RWPE2 (cell line): ENCODE results near the gene TSPAN18.

ENCODE experiments used
- ATAC-seq: fragments of 200-7000 bp; cut with Tn5 transposase; 3 replicates; pipeline ENCODE4 v1.9.1; 2021; ENCODE audit warnings: low read depth
- DNase-seq: peaks from one replicate; pipeline ENCODE4 v3.0.0-alpha.2; 2020; ENCODE audit warnings: low spot score
- H3K27ac ChIP-seq: fragments of 450-650 bp; 2 replicates; pipeline ENCODE4 v1.5.1; 2017; ENCODE audit warnings: mild to moderate bottlenecking; ENCODE audit not compliant: poor library complexity, severe bottlenecking
- H3K27me3 ChIP-seq: fragments of 250-450 bp; sonication (Bioruptor Pico); 2 replicates; pipeline ENCODE4 v1.5.1; 2021; ENCODE audit warnings: mild to moderate bottlenecking, moderate library complexity; ENCODE audit not compliant: insufficient read depth, poor library complexity, severe bottlenecking
- H3K36me3 ChIP-seq: fragments of 250-450 bp; sonication (Bioruptor Pico); 2 replicates; pipeline ENCODE4 v1.5.1; 2020; ENCODE audit warnings: low read depth, mild to moderate bottlenecking, moderate library complexity
- H3K4me1 ChIP-seq: fragments of 250-450 bp; sonication (Bioruptor Pico); 2 replicates; pipeline ENCODE4 v1.5.1; 2021; ENCODE audit warnings: mild to moderate bottlenecking, moderate library complexity; ENCODE audit not compliant: insufficient read depth, poor library complexity, severe bottlenecking
- H3K4me3 ChIP-seq: fragments of 250-450 bp; sonication (Bioruptor Pico); 2 replicates; pipeline ENCODE4 v1.5.1; 2021; ENCODE audit warnings: mild to moderate bottlenecking, moderate library complexity; ENCODE audit not compliant: severe bottlenecking
- H3K9me3 ChIP-seq: fragments of 250-450 bp; sonication (Bioruptor Pico); 2 replicates; pipeline ENCODE4 v1.5.1; 2021; ENCODE audit warnings: mild to moderate bottlenecking, moderate library complexity; ENCODE audit not compliant: severe bottlenecking
- TF ChIP-seq, protein P1 (sequence below): fragments of 450-650 bp; IDR thresholded peaks from one replicate; pipeline ENCODE4 v1.5.1; 2017; ENCODE audit warnings: mild to moderate bottlenecking, moderate library complexity; ENCODE audit not compliant: poor library complexity, severe bottlenecking

TSPAN18 gene

DNA sequence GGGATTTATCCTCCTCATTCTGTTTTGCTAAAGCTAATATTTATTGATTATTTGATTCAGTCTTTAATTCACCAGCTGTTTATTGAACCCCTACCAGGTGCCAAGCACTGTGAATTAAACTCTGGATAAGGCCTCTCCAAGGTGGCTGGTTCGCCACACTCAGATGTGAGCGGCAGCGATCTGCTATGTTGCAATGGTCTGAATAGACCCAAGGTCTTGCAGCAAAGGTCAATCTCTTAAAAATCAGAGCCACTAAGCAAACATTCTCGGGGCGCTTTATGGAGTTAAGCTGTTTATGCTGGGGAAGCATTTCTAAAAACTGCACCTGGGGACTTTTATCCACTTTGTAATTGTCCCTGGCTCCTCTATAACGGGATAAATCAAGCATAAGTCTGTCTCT is 10.5 kb upstream of the TSPAN18 start:
- TF ChIP-seq, protein P1, sequence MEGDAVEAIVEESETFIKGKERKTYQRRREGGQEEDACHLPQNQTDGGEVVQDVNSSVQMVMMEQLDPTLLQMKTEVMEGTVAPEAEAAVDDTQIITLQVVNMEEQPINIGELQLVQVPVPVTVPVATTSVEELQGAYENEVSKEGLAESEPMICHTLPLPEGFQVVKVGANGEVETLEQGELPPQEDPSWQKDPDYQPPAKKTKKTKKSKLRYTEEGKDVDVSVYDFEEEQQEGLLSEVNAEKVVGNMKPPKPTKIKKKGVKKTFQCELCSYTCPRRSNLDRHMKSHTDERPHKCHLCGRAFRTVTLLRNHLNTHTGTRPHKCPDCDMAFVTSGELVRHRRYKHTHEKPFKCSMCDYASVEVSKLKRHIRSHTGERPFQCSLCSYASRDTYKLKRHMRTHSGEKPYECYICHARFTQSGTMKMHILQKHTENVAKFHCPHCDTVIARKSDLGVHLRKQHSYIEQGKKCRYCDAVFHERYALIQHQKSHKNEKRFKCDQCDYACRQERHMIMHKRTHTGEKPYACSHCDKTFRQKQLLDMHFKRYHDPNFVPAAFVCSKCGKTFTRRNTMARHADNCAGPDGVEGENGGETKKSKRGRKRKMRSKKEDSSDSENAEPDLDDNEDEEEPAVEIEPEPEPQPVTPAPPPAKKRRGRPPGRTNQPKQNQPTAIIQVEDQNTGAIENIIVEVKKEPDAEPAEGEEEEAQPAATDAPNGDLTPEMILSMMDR = no peak
- no peaks in the 10 kb centered on the region for H3K36me3 ChIP-seq

DNA sequence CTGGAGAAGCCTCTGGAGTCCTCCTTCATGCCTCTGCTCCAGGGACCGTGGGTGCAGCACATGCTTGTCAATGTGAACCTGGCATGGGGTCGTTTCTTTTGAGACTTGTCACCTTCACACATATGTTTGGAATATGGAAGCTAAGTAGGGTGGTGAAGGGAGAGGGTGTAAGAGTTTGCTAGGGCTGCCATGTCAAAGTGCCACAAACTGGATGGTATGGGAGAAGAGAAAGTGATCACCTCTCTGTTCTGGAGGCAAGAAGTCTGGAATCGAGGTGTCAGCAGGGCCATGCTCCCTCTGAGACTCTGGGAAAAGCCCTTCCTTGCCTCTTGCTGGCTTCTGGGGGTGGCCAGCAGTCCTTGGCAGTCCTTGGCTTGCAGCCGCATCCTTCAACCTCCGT is 8.7 kb upstream of the TSPAN18 start:
- Histone ChIP-seq H3K27me3 (no peaks in the 10 kb centered on the region), H3K36me3 (no peaks in the 10 kb centered on the region), H3K4me1 (no peaks in the 10 kb centered on the region), H3K27ac (no peak overlapping the region), H3K4me3 (no peak overlapping the region), H3K9me3 (no peaks in the 10 kb centered on the region)
- DNase-seq (no peak), ATAC-seq (no peak)
- TF ChIP-seq, protein P1 = no peak

More for the DNA sequence above, 10.5 kb upstream of the TSPAN18 start:
- no peak overlapping the region for H3K4me3 ChIP-seq
- no peaks in the 10 kb centered on the region for H3K27me3 ChIP-seq
- H3K4me1 ChIP-seq = no peaks in the 10 kb centered on the region
- no peak for DNase-seq
- ATAC-seq = no peak
- no peak overlapping the region for H3K27ac ChIP-seq
- H3K9me3 ChIP-seq = no peaks in the 10 kb centered on the region

DNA sequence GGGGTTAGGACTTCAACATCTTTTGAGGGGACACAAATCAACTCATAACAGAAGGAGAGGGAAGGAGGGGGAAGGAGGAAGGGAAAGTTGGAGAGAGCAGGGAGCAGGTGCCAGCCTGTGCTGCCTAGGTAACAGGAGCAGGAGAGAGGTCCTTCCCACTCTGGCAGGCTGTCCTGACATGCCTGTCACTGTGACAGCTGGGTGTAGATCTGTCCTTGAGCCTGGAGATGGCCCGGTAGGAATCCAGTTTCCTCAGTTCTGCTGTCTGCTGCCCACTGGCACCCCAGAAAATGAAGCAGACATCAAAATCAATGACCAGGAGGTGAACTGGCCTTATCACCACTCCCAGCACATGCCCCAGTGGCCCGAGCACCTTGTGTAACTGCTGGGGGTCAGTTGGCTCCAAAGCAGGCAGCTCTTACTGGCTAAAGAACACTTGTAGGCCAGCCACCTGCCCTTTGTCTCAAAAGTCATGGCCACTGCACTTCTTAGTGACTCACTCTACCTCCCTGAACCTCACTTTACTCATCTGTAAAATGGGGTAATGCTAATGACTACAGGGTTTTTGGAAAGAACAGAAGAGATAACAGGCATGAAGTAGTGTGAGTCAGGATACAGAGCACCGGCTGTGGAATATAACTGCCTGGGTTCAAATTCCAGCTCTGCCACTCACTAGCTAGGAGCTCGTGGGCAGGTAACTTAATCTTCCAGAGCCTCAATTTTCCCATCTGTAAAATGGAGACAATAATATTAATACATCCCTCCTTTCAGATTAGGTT is 8.0 kb upstream of the TSPAN18 start:
- TF ChIP-seq, protein P1 = no peak
- H3K9me3 ChIP-seq = no peaks in the 10 kb centered on the region
- H3K27me3 ChIP-seq = no peaks in the 10 kb centered on the region
- DNase-seq = no peak
- H3K4me3 ChIP-seq = no peak overlapping the region
- no peak overlapping the region for H3K27ac ChIP-seq
- H3K4me1 ChIP-seq = no peaks in the 10 kb centered on the region
- ATAC-seq = no peak
- H3K36me3 ChIP-seq = no peaks in the 10 kb centered on the region

DNA sequence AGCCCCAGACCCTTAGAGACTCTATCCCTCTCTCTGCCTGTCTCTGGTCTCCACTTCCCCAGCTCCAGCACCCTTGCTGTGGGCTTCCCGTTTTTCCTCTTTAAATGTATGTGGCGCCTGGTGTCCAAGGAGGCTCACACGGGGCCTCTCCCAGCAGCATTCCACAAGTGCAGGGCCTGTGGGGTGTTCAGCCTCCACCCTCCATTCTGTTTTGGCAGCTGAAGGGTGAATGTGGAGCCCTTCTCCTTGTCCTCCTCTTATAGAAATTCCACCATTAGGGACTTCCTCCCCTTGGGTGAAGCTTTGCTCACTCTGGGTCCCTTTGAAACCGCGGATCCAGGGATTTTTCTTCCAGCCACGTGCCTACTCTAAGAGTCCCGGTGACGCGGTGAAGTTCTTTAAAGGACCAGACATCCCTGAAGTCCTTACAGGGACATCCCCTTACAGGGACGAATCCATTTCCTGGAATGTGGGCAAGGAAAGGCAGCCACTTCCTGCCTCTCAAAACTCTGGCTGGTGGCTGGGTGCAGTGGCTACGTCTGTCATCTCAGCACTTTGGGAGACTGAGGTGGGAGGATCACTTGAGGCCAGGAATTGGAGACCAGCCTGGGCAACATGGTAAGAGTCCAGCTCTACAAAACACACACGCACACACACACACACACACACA is 1.6 kb upstream of the TSPAN18 start:
- no peak overlapping the region for H3K27ac ChIP-seq

More for the DNA sequence above, 1.6 kb upstream of the TSPAN18 start:
- TF ChIP-seq, protein P1 = no peak
- H3K36me3 ChIP-seq = no peaks in the 10 kb centered on the region
- H3K27me3 ChIP-seq = no peaks in the 10 kb centered on the region
- no peak overlapping the region for H3K4me3 ChIP-seq
- DNase-seq = no peak
- ATAC-seq = no peak
- no peaks in the 10 kb centered on the region for H3K9me3 ChIP-seq
- peaks cover 5% of the 10 kb centered on the region for H3K4me1 ChIP-seq
